B cell (primary cell): ENCODE data around the gene PDCD2L. TPM values are rescaled to one million over a fixed set of nuclear protein-coding genes. Genes with fewer than 3 reads are reported as not detected.

ENCODE experiments used
- ATAC-seq: fragments of 200-7000 bp; cut with Tn5 transposase; one replicate; pipeline ENCODE4 v1.10.0; 2021; ENCODE audit warnings: low read depth, mild to moderate bottlenecking, moderate number of reproducible peaks, moderate library complexity
- CTCF ChIA-PET: fragments of 350-600 bp; sonication (Branson Sonifier 250); formaldehyde crosslinking; loops from one replicate; lab custom pipeline; 2021; ENCODE audit warnings: antibody characterized with exemption, inconsistent platforms; lab: Charles Lee
- POLR2A ChIA-PET: fragments of 350-600 bp; sonication (Branson Sonifier 250); formaldehyde crosslinking; loops from one replicate; lab custom pipeline; 2021; ENCODE audit warnings: antibody characterized with exemption; lab: Charles Lee
- DNase-seq: peaks from one replicate; pipeline ENCODE4 v3.0.0; 2013
- H2AFZ ChIP-seq: 2 replicates; pipeline ENCODE4 v1.6.1; 2012; ENCODE audit warnings: mild to moderate bottlenecking, low read depth, low read length; ENCODE audit not compliant: insufficient read depth, poor library complexity, severe bottlenecking
- H3K27ac ChIP-seq, 2 donors: 1 replicate in 1 of 2; 2 replicates in 1 of 2; pipeline ENCODE4 v1.5.1; 2012 to 2013; ENCODE audit warnings: low read length in 2 of 2, mild to moderate bottlenecking in 2 of 2, moderate library complexity in 1 of 2
- H3K27me3 ChIP-seq, 4 experiments: fragments of 200-600 bp in 1 of 4; sonication (generic) in 1 of 4; replicated peaks in 1 of 4; 1 replicate in 2 of 4; 2 replicates in 2 of 4; pipeline versions ENCODE4 v1.6.1 to v1.7.0; 2013 to 2016; ENCODE audit warnings: low read length in 3 of 4, mild to moderate bottlenecking in 2 of 4, mixed read lengths in 1 of 4, moderate library complexity in 1 of 4; ENCODE audit not compliant: insufficient read depth in 4 of 4, control insufficient read depth in 3 of 4; ENCODE audit errors: control extremely low read depth in 1 of 4
- H3K36me3 ChIP-seq, 2 experiments: replicated peaks in 1 of 2; 1 replicate in 1 of 2; 2 replicates in 1 of 2; pipeline versions ENCODE4 v1.6.1 to v1.7.1; 2013; ENCODE audit warnings: low read length in 1 of 2; ENCODE audit not compliant: insufficient read depth in 2 of 2, control insufficient read depth in 1 of 2; ENCODE audit errors: control extremely low read depth in 1 of 2, extremely low read depth in 1 of 2
- H3K4me1 ChIP-seq, 2 donors: fragments of 200-600 bp in 1 of 2; sonication (generic) in 1 of 2; 1 replicate in 1 of 2; 2 replicates in 1 of 2; pipeline versions ENCODE4 v1.5.1 to v1.6.1; 2013 to 2017; ENCODE audit warnings: low read length in 2 of 2; ENCODE audit not compliant: control insufficient read depth in 2 of 2, insufficient read depth in 2 of 2
- H3K4me2 ChIP-seq: replicated peaks from 2 replicates; pipeline ENCODE3; 2012; ENCODE audit warnings: mild to moderate bottlenecking, low read depth, low read length; ENCODE audit not compliant: poor library complexity, severe bottlenecking
- H3K4me3 ChIP-seq, 5 experiments: fragments of 200-600 bp in 1 of 5; sonication (generic) in 1 of 5; 1 replicate in 3 of 5; 2 replicates in 2 of 5; pipeline versions ENCODE4 v1.5.1 to v1.7.0; 2011 to 2016; ENCODE audit warnings: low read length in 4 of 5, mild to moderate bottlenecking in 4 of 5, low read depth in 2 of 5, control low read depth in 1 of 5, moderate library complexity in 1 of 5; ENCODE audit not compliant: insufficient read depth in 1 of 5; ENCODE audit errors: control extremely low read depth in 1 of 5, extremely low read depth in 1 of 5
- H3K79me2 ChIP-seq: fragments of 200-600 bp; sonication (generic); one replicate; pipeline ENCODE4 v1.6.0; 2016; ENCODE audit warnings: low read length; ENCODE audit not compliant: control insufficient read depth, insufficient read depth
- H3K9ac ChIP-seq: fragments of 200-600 bp; sonication (generic); 2 replicates; pipeline ENCODE4 v1.6.1; 2017; ENCODE audit warnings: mild to moderate bottlenecking, low read length, moderate library complexity
- H3K9me3 ChIP-seq, 3 donors: one replicate each; pipeline versions ENCODE4 v1.6.1 to v1.7.1; 2013; ENCODE audit warnings: low read length in 2 of 3; ENCODE audit not compliant: control insufficient read depth in 2 of 3, insufficient read depth in 1 of 3; ENCODE audit errors: control extremely low read depth in 1 of 3
- H4K20me1 ChIP-seq: 2 replicates; pipeline ENCODE4 v1.6.0; 2012; ENCODE audit warnings: mild to moderate bottlenecking, low read length; ENCODE audit not compliant: insufficient read depth, control insufficient read depth, poor library complexity, severe bottlenecking
- H3K27ac Mint-ChIP-seq: one replicate; pipeline ENCODE4 v1.8.0; 2021; ENCODE audit warnings: mixed read lengths
- H3K27me3 Mint-ChIP-seq: one replicate; pipeline ENCODE4 v1.8.0; 2021; ENCODE audit warnings: mixed read lengths
- H3K4me1 Mint-ChIP-seq: one replicate; pipeline ENCODE4 v1.8.0; 2021; ENCODE audit warnings: mixed read lengths
- H3K4me3 Mint-ChIP-seq: one replicate; pipeline ENCODE4 v1.8.0; 2021; ENCODE audit warnings: mixed read lengths
- H3K9me3 Mint-ChIP-seq: one replicate; pipeline ENCODE4 v1.8.0; 2022; ENCODE audit warnings: mixed read lengths; ENCODE audit not compliant: insufficient read depth
- CTCF ChIP-seq: fragments of 200-600 bp; IDR thresholded peaks from one replicate; pipeline ENCODE4 v1.8.0; 2022; ENCODE audit warnings: antibody characterized with exemption, mild to moderate bottlenecking
- EZH2 ChIP-seq: IDR thresholded peaks from 2 replicates; pipeline ENCODE4 v1.6.1; 2012; ENCODE audit warnings: borderline replicate concordance, low read depth, mild to moderate bottlenecking, moderate library complexity, low read length; ENCODE audit not compliant: insufficient read depth, poor library complexity, severe bottlenecking
- WGBS: methylation state at CpG from one replicate; pipeline ENCODE4 v1.1.5; 2013; ENCODE audit warnings: missing lambda C conversion rate; ENCODE audit not compliant: insufficient coverage; 5-methylcytosine and 5-hydroxymethylcytosine counted together
- intact Hi-C: fragments of 100-400 bp; cut with micrococcal nuclease; formaldehyde crosslinking; loops from one replicate; pipeline ENCODE4 v1.10.0; 2022
- polyA plus RNA-seq: library from polyadenylated mRNA; depleted of rRNA; stranded (reverse); fragments of >200 nt; gene quantifications from 2 replicates; pipeline ENCODE4 v1.2.3, GENCODE V29; 2012
- total RNA-seq, 2 donors: library from RNA; stranded (reverse); fragments of 120-200 nt in 1 of 2; gene quantifications; 1 replicate in 1 of 2; 2 replicates in 1 of 2; pipeline versions ENCODE4 v1.2.3 to v1.2.4, GENCODE V29; 2013 to 2022

The PDCD2L gene
- total and polyA plus RNA-seq, 2 donors (not counting 1 experiment from before 2014, with no cell fraction given): 11.3 to 16.7 TPM

GRCh38 chr19:34359140-34359953 is 44.9 kb upstream of the PDCD2L start:
- intact Hi-C loops: loop anchor here (1.0 kb wide), 4 partner anchors 23 to 187 kb away; partner anchors contain the start of genes LSM14A and PDCD2L
- 5% methylated on average over 61 of the region's 61 CpGs for WGBS
- POLR2A ChIA-PET: interaction anchor here (1.0 to 1.6 kb wide), 3 partner anchors 13 to 188 kb away, joined by 3 to 4 read pairs (median 3); no protein-coding TSS in a partner anchor
- Histone ChIP-seq H4K20me1 (no peaks in the 10 kb centered on the region), H3K4me3 (peak overlapping the region; percentile 54 to 67 (median 56)), H3K9me3 (no peaks in the 10 kb centered on the region), H3K36me3 (peaks cover 0 to 6% of the 10 kb centered on the region in 2 experiments), H3K4me1 (peaks cover 12 to 20% of the 10 kb centered on the region in 2 donors), H3K27ac (peak overlapping the region; percentile 59 to 68), H3K4me2 (peak overlapping the region; percentile 77), H3K79me2 (peaks cover 3% of the 10 kb centered on the region), H2AFZ (peak overlapping the region; percentile 77), H3K27me3 (no peaks in the 10 kb centered on the region), H3K9ac (peak overlapping the region; percentile 54)
- Mint-ChIP-seq H3K4me1 (peaks cover 26% of the 10 kb centered on the region), H3K27me3 (no peaks in the 10 kb centered on the region), H3K4me3 (peak overlapping the region; percentile 96), H3K27ac (peak overlapping the region; percentile 97), H3K9me3 (no peaks in the 10 kb centered on the region)
- CTCF ChIA-PET: interaction anchor here (0.8 to 2.4 kb wide), 5 partner anchors 18 to 71 kb away, joined by 3 to 9 read pairs (median 3); partner anchors contain the start of gene UBA2
- peak; percentile 96 for DNase-seq
- TF ChIP-seq EZH2: no peak
- TF ChIP-seq CTCF: peak; percentile 66
- peak; percentile 92 for ATAC-seq
